GM23338 (cell line): ENCODE data around the gene MPO. TPM values are rescaled to one million over a fixed set of nuclear protein-coding genes. Genes with fewer than 3 reads are reported as not detected.
A peak's percentile ranks its signal among the peaks of the same experiment; 100 is the strongest.

Source experiments
- ATAC-seq: fragments of 200-7000 bp; cut with Tn5 transposase; 3 replicates; pipeline ENCODE4 v1.9.1; 2020
- DNase-seq: peaks from one replicate; pipeline ENCODE4 v3.0.0-alpha.2; 2015; ENCODE audit warnings: low spot score
- H2AFZ ChIP-seq: fragments of 200-600 bp; sonication (generic); 2 replicates; pipeline ENCODE4 v1.8.0; 2016; ENCODE audit warnings: antibody characterized with exemption, mild to moderate bottlenecking, moderate library complexity
- H3F3A ChIP-seq: fragments of 200-600 bp; sonication (generic); replicated peaks from 2 replicates; pipeline ENCODE4 v1.8.0; 2017; ENCODE audit warnings: antibody characterized with exemption, mixed run types, low read depth
- H3K27ac ChIP-seq: fragments of 200-600 bp; sonication (generic); 2 replicates; pipeline ENCODE4 v1.6.1; 2016; ENCODE audit warnings: low read depth
- H3K27me3 ChIP-seq: fragments of 200-600 bp; sonication (generic); 2 replicates; pipeline ENCODE4 v1.8.0; 2016; ENCODE audit warnings: mild to moderate bottlenecking, mixed run types, moderate library complexity; ENCODE audit not compliant: insufficient read depth
- H3K36me3 ChIP-seq: fragments of 200-600 bp; sonication (generic); 2 replicates; pipeline ENCODE4 v1.8.0; 2016; ENCODE audit warnings: mild to moderate bottlenecking; ENCODE audit not compliant: insufficient read depth
- H3K4me1 ChIP-seq: fragments of 200-600 bp; sonication (generic); 2 replicates; pipeline ENCODE4 v1.8.0; 2016; ENCODE audit warnings: mild to moderate bottlenecking, moderate library complexity; ENCODE audit not compliant: insufficient read depth
- H3K4me2 ChIP-seq: fragments of 200-600 bp; sonication (generic); 2 replicates; pipeline ENCODE4 v1.7.1; 2017; ENCODE audit warnings: mixed run types
- H3K4me3 ChIP-seq: fragments of 200-600 bp; sonication (generic); 2 replicates; pipeline ENCODE4 v1.6.1; 2016; ENCODE audit warnings: mixed run types
- H3K79me2 ChIP-seq: fragments of 200-600 bp; sonication (generic); replicated peaks from 2 replicates; pipeline ENCODE4 v1.8.0; 2017; ENCODE audit warnings: mild to moderate bottlenecking; ENCODE audit not compliant: insufficient read depth
- H3K9me2 ChIP-seq: fragments of 200-600 bp; sonication (generic); 2 replicates; pipeline ENCODE4 v1.8.0; 2017; ENCODE audit not compliant: insufficient read depth
- H4K20me1 ChIP-seq: fragments of 200-600 bp; sonication (generic); replicated peaks from 2 replicates; pipeline ENCODE4 v1.8.0; 2017; ENCODE audit warnings: mild to moderate bottlenecking; ENCODE audit not compliant: insufficient read depth
- H3K27ac Mint-ChIP-seq: 2 replicates; pipeline ENCODE4 v1.8.0; 2020; ENCODE audit warnings: inconsistent platforms, mild to moderate bottlenecking, moderate library complexity, mixed read lengths
- H3K27me3 Mint-ChIP-seq: 3 replicates; pipeline ENCODE4 v1.8.0; 2022; ENCODE audit warnings: low read depth, mild to moderate bottlenecking, moderate library complexity, mixed read lengths, inconsistent platforms; ENCODE audit not compliant: insufficient read depth, poor library complexity
- H3K36me3 Mint-ChIP-seq: 3 replicates; pipeline ENCODE4 v1.8.0; 2021; ENCODE audit warnings: low read depth, mild to moderate bottlenecking, inconsistent platforms, moderate library complexity, mixed read lengths
- H3K4me1 Mint-ChIP-seq: 3 replicates; pipeline ENCODE4 v1.8.0; 2020; ENCODE audit warnings: mild to moderate bottlenecking, inconsistent platforms, mixed read lengths
- H3K4me3 Mint-ChIP-seq: 3 replicates; pipeline ENCODE4 v1.8.0; 2021; ENCODE audit warnings: moderate library complexity, mild to moderate bottlenecking, inconsistent platforms, mixed read lengths
- H3K9me3 Mint-ChIP-seq: 3 replicates; pipeline ENCODE4 v1.8.0; 2020; ENCODE audit warnings: moderate library complexity, mild to moderate bottlenecking, inconsistent platforms, mixed read lengths
- CTCF ChIP-seq, 2 experiments: fragments of 200-600 bp in 1 of 2; sonication (generic) in 1 of 2; conservative IDR thresholded peaks; 2 replicates each; pipeline versions ENCODE4 v1.5.1 to v1.6.1; 2016 to 2017; ENCODE audit warnings: antibody characterized with exemption in 2 of 2, low read depth in 2 of 2, mild to moderate bottlenecking in 2 of 2, moderate library complexity in 1 of 2
- EZH2phosphoT487 ChIP-seq: fragments of 200-600 bp; sonication (generic); IDR thresholded peaks from one replicate; pipeline ENCODE4 v1.8.1; 2018; ENCODE audit warnings: antibody characterized with exemption; ENCODE audit not compliant: unreplicated experiment
- JUNB ChIP-seq: IDR thresholded peaks from one replicate; pipeline ENCODE4 v1.6.1; 2016; ENCODE audit warnings: antibody characterized with exemption; ENCODE audit not compliant: unreplicated experiment
- STAT1 ChIP-seq: IDR thresholded peaks from one replicate; pipeline ENCODE4 v1.6.1; 2016; ENCODE audit warnings: antibody characterized with exemption; ENCODE audit not compliant: unreplicated experiment
- ZNF331 ChIP-seq: fragments of 250-450 bp; sonication (Bioruptor Pico); IDR thresholded peaks from 2 replicates; pipeline ENCODE4 v1.5.0; 2020; ENCODE audit warnings: low read depth, mild to moderate bottlenecking, moderate library complexity
- polyA plus RNA-seq: library from polyadenylated mRNA; unstranded; fragments of >200 nt; fragmentation: Nextera tagmentation; extraction: Ambion mirVana; gene quantifications from 2 replicates; pipeline ENCODE4 v1.2.1, GENCODE V29; 2016
- total RNA-seq: library from RNA; depleted of rRNA; stranded (reverse); fragments of >200 nt; shearing (Covaris generic); gene quantifications from 2 replicates; pipeline ENCODE4 v1.2.3, GENCODE V29; 2014
- TF ChIP-seq, protein P1 (sequence below): IDR thresholded peaks from 2 replicates; pipeline ENCODE4 v1.6.1; 2016; ENCODE audit warnings: antibody characterized with exemption
- TF ChIP-seq, protein P2 (sequence below): IDR thresholded peaks from one replicate; pipeline ENCODE4 v1.6.1; 2018; ENCODE audit warnings: antibody characterized with exemption; ENCODE audit not compliant: unreplicated experiment

MPO gene
- total and polyA plus RNA-seq, 2 experiments from 2014 or later: 0.08 TPM; not detected in 1

DNA sequence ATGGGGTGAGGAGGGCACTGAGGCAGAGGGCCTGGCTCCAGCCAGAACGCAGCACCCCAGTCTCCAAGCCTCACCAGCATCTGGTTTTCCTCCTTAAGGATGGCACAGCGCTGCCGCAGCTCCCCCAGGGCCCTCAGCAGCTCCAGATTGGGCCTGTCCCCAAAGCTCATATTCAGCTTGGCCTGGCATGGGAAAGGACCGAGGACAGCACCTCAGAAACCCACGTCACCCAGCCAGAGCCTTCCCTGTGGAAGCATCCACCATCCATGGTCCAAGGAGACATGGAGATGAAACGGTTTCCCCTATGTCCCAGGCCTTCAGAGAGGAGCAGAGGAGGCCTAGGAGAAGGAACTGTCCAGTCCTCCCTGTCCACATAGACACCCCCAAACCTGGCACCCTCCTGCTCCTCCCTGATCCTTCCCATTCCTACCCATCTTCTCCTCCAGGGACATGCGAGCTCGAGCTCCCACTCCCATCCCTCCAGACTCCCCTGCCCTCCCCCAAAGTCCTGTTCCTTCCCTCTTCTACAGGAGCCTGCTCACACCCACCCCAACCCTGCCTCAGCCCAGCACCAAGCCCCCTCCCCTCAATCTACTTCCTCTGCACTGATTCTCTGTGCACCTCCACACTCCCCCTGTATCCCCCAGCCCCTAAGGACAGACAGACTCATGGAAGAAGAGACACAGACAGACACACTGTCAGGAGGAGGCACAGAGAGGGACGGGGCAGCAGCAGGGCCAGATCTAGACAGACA is 46.1 kb upstream of the MPO start (continued):
- TF ChIP-seq, protein P1, sequence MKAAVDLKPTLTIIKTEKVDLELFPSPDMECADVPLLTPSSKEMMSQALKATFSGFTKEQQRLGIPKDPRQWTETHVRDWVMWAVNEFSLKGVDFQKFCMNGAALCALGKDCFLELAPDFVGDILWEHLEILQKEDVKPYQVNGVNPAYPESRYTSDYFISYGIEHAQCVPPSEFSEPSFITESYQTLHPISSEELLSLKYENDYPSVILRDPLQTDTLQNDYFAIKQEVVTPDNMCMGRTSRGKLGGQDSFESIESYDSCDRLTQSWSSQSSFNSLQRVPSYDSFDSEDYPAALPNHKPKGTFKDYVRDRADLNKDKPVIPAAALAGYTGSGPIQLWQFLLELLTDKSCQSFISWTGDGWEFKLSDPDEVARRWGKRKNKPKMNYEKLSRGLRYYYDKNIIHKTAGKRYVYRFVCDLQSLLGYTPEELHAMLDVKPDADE: no peak
- TF ChIP-seq STAT1: no peak
- no peak for TF ChIP-seq ZNF331 (CRISPR knock-in tag)
- TF ChIP-seq CTCF (conservative IDR thresholded peaks at IDR 0.05; ENCODE audit: low read depth in 2 of 2): no peak
- TF ChIP-seq EZH2phosphoT487: no peak
- no peak for TF ChIP-seq JUNB

GRCh38 chr17:58325976-58326468 is 45.3 kb upstream of the MPO start:
- Histone ChIP-seq H2AFZ (no peak overlapping the region), H3K79me2 (no peaks in the 10 kb centered on the region), H3K9me2 (no peaks in the 10 kb centered on the region), H3K27ac (no peak overlapping the region), H4K20me1 (no peaks in the 10 kb centered on the region), H3F3A (peaks cover 3% of the 10 kb centered on the region; the same call in 1 of the 2 replicates), H3K4me2 (no peak overlapping the region), H3K4me3 (no peak overlapping the region), H3K36me3 (no peaks in the 10 kb centered on the region), H3K27me3 (peaks cover 23% of the 10 kb centered on the region), H3K4me1 (peaks cover 42% of the 10 kb centered on the region)
- no peak overlapping the region for H3K27ac Mint-ChIP-seq
- peak overlapping the region; percentile 38; the same call in 1 of the 3 replicates for H3K4me3 Mint-ChIP-seq
- H3K4me1 Mint-ChIP-seq: peaks cover 54% of the 10 kb centered on the region
- ATAC-seq (no peak), DNase-seq (no peak)
- no peaks in the 10 kb centered on the region; the same call in 2 of the 3 replicates for H3K9me3 Mint-ChIP-seq
- 0 out of 4 replicates have a peak, but pooled peaks of 1 of the 2 experiments have one; percentile 8 for TF ChIP-seq CTCF (conservative IDR thresholded peaks at IDR 0.05; ENCODE audit: low read depth in 2 of 2)
- TF ChIP-seq, protein P2, sequence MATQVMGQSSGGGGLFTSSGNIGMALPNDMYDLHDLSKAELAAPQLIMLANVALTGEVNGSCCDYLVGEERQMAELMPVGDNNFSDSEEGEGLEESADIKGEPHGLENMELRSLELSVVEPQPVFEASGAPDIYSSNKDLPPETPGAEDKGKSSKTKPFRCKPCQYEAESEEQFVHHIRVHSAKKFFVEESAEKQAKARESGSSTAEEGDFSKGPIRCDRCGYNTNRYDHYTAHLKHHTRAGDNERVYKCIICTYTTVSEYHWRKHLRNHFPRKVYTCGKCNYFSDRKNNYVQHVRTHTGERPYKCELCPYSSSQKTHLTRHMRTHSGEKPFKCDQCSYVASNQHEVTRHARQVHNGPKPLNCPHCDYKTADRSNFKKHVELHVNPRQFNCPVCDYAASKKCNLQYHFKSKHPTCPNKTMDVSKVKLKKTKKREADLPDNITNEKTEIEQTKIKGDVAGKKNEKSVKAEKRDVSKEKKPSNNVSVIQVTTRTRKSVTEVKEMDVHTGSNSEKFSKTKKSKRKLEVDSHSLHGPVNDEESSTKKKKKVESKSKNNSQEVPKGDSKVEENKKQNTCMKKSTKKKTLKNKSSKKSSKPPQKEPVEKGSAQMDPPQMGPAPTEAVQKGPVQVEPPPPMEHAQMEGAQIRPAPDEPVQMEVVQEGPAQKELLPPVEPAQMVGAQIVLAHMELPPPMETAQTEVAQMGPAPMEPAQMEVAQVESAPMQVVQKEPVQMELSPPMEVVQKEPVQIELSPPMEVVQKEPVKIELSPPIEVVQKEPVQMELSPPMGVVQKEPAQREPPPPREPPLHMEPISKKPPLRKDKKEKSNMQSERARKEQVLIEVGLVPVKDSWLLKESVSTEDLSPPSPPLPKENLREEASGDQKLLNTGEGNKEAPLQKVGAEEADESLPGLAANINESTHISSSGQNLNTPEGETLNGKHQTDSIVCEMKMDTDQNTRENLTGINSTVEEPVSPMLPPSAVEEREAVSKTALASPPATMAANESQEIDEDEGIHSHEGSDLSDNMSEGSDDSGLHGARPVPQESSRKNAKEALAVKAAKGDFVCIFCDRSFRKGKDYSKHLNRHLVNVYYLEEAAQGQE: no peak
- no peaks in the 10 kb centered on the region for H3K36me3 Mint-ChIP-seq
- H3K27me3 Mint-ChIP-seq: peaks cover 38% of the 10 kb centered on the region
